Hematopoietic multipotent progenitor cell treated with erythropoietin and hydrocortisone succinate and interleukin-3 and kit ligand, for 15 days (in vitro differentiated cells): ENCODE measurements around the gene ITPKB.
"Not testable (repeated sequence)": the region's sequence is repeated elsewhere in the genome, so short reads cannot be mapped to it uniquely, and the experiment has no call there.

ENCODE experiments used
- DNase-seq: peaks from one replicate; pipeline ENCODE4 v3.0.0-alpha.2; 2015; ENCODE audit warnings: low spot score

Gene ITPKB

GRCh38 chr1:226754793-226755533, 15.9 kb upstream of the ITPKB start:
- peak; percentile 79 for DNase-seq

GRCh38 chr1:226754097-226754496, 15.0 kb upstream of the ITPKB start:
- DNase-seq, result no peak

GRCh38 chr1:226751703-226752102, 12.6 kb upstream of the ITPKB start:
- DNase-seq, result no peak

GRCh38 chr1:226751214-226751613, 12.1 kb upstream of the ITPKB start:
- no peak for DNase-seq

GRCh38 chr1:226749467-226749866, 10.4 kb upstream of the ITPKB start:
- DNase-seq, result no peak

- no peak for DNase-seq
These were observed 9.2 kb upstream of the ITPKB start for GRCh38 chr1:226748306-226748705.

GRCh38 chr1:226747519-226748263, 8.6 kb upstream of the ITPKB start:
- not testable (repeated sequence) for DNase-seq

- no peak for DNase-seq
These were observed 4.2 kb upstream of the ITPKB start for GRCh38 chr1:226743259-226743658.

GRCh38 chr1:226741009-226741408, 1.9 kb upstream of the ITPKB start:
- DNase-seq, result no peak

GRCh38 chr1:226739696-226740065, 599 bp upstream of the ITPKB start:
- DNase-seq, result no peak

GRCh38 chr1:226738421-226738994, 574 bp downstream of the ITPKB start:
- DNase-seq, result peak; percentile 34

GRCh38 chr1:226737819-226738420, 1.2 kb downstream of the ITPKB start:
- DNase-seq, result peak; percentile 49

GRCh38 chr1:226736908-226737818, 1.9 kb downstream of the ITPKB start:
- DNase-seq, result peak; percentile 27

GRCh38 chr1:226736001-226736907, 2.8 kb downstream of the ITPKB start:
- DNase-seq, result no peak

GRCh38 chr1:226735576-226735975, 3.5 kb downstream of the ITPKB start:
- DNase-seq, result no peak

GRCh38 chr1:226734611-226735153, 4.4 kb downstream of the ITPKB start:
- DNase-seq, result no peak

GRCh38 chr1:226733876-226734275, 5.2 kb downstream of the ITPKB start:
- no peak for DNase-seq

GRCh38 chr1:226733304-226733703, 5.8 kb downstream of the ITPKB start:
- DNase-seq, result no peak

- no peak for DNase-seq
These were observed 6.2 kb downstream of the ITPKB start for GRCh38 chr1:226732856-226733291.

- DNase-seq, result no peak
These were observed 7.7 kb downstream of the ITPKB start for GRCh38 chr1:226731257-226731893.
